Glutamatergic neuron (in vitro differentiated cells): ENCODE measurements around the gene GIT2. TPM values are rescaled to one million over a fixed set of nuclear protein-coding genes. Genes with fewer than 3 reads are reported as not detected.
"Not testable (repeated sequence)": the region's sequence is repeated elsewhere in the genome, so short reads cannot be mapped to it uniquely, and the experiment has no call there.

Source experiments
- DNase-seq: peaks from one replicate; pipeline ENCODE4 v3.0.0; 2022
- H3K27ac Mint-ChIP-seq: one replicate; pipeline ENCODE4 v1.8.0; 2020; ENCODE audit warnings: mild to moderate bottlenecking, mixed read lengths, inconsistent platforms; ENCODE audit not compliant: unreplicated experiment
- H3K27me3 Mint-ChIP-seq: one replicate; pipeline ENCODE4 v1.8.0; 2020; ENCODE audit warnings: mild to moderate bottlenecking, moderate library complexity, mixed read lengths, inconsistent platforms; ENCODE audit not compliant: unreplicated experiment
- H3K36me3 Mint-ChIP-seq: one replicate; pipeline ENCODE4 v1.8.0; 2020; ENCODE audit warnings: mild to moderate bottlenecking, mixed read lengths, inconsistent platforms; ENCODE audit not compliant: unreplicated experiment
- H3K4me1 Mint-ChIP-seq: one replicate; pipeline ENCODE4 v1.8.0; 2020; ENCODE audit warnings: mild to moderate bottlenecking, low read depth, mixed read lengths, inconsistent platforms; ENCODE audit not compliant: unreplicated experiment
- H3K4me3 Mint-ChIP-seq: one replicate; pipeline ENCODE4 v1.8.0; 2020; ENCODE audit warnings: mild to moderate bottlenecking, mixed read lengths, inconsistent platforms; ENCODE audit not compliant: unreplicated experiment
- H3K9me3 Mint-ChIP-seq: one replicate; pipeline ENCODE4 v1.8.0; 2020; ENCODE audit warnings: mild to moderate bottlenecking, moderate library complexity, mixed read lengths, inconsistent platforms; ENCODE audit not compliant: unreplicated experiment
- CTCF ChIP-seq: fragments of 200-600 bp; sonication (generic); IDR thresholded peaks from one replicate; pipeline ENCODE4 v1.5.0; 2021; ENCODE audit not compliant: partially characterized antibody, unreplicated experiment
- total RNA-seq: library from RNA; stranded (reverse); fragmentation: NEBNext Ultra II Directional; extraction: Animal tissue kit (Norgen Biotek cat#: 25700); gene quantifications from one replicate; pipeline ENCODE4 v1.2.1, GENCODE V29; 2021; ENCODE audit not compliant: unreplicated experiment

The GIT2 gene
- total RNA-seq, 1 donor from 2014 or later: 54.9 TPM

GRCh38 chr12:110012137-110012536 is 16.0 kb upstream of the GIT2 start:
- Mint-ChIP-seq H3K9me3 (no peaks in the 10 kb centered on the region), H3K4me3 (no peak overlapping the region), H3K4me1 (peaks cover 5% of the 10 kb centered on the region), H3K27ac (no peak overlapping the region), H3K27me3 (no peaks in the 10 kb centered on the region), H3K36me3 (no peaks in the 10 kb centered on the region)
- DNase-seq: no peak
- no peak for TF ChIP-seq CTCF

DNA sequence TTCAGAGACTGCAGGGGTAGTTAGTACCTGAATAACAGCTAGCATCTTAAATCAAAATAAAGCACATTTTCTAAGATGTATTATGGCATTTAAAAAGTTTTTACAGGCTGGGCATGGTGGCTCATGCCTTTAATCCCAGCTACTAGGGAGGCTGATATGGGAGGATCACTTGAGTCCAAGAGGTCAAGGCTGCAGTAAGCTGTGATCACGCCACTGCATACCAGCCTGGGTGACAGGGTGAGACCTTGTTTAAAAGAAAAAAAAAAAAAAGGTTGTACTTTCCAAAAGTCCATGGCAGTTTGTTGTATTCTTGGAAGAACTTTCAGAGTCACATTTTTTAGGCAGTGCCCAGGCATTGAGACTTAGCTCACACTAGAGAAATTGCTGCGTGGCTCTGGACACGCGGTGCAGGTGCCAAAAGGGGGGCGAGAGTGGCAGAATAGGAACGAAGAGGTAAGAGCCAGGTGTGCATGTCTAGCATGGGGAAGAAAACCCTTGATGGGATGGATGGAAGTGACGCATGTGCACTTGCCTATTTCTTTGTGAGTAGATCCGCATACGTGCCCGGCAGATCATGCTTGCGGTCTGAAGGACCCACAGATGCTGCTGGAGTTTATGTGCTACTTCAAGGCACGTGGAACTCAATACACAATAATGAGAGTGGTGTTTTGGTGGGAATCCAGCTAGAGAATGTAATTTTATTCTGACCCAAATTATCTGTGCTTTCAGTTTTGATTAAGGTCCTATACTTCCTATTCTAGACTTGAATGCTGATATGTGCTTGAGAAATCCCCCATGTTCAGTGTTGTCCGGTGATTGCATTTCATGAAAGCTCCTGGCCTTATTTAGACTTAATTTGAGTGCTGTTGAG is 14.9 kb upstream of the GIT2 start:
- Mint-ChIP-seq H3K27ac (no peak overlapping the region), H3K27me3 (no peaks in the 10 kb centered on the region), H3K4me3 (no peak overlapping the region), H3K36me3 (no peaks in the 10 kb centered on the region), H3K4me1 (peaks cover 4% of the 10 kb centered on the region), H3K9me3 (no peaks in the 10 kb centered on the region)
- TF ChIP-seq CTCF: no peak
- DNase-seq: no peak

DNA sequence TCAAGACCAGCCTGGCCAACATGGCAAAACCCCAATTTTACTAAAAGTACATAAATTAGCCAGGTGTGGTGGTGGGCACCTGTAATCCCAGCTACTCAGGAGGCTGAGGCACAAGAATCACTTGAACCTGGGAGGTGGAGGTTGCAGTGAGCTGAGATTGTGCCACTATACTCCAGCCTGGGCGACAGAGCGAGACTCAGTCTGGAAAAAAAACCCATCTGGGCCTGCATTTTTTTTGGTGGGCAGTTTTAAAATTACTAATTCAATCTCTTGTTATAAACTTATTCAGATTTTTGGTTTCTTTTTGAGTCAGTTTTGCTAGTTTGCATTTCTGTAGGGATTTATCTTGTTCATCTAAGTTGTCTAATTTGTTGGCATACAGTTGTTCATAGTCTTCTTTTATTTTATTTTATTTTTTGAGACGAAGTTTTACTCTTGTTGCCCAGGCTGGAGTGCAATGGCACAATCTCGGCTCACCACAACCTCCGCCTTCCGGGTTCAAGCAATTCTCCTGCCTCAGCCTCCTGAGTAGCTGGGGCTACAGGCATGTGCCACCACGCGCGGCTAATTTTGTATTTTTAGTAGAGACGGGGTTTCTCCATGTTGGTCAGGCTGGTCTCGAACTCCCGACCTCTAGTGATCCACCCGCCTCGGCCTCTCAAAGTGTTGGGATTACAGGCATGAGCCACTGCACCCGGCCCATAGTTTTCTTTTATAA is 12.7 kb upstream of the GIT2 start:
- not testable (repeated sequence) for H3K27me3 Mint-ChIP-seq, H3K4me1 Mint-ChIP-seq, H3K9me3 Mint-ChIP-seq, DNase-seq, H3K4me3 Mint-ChIP-seq, H3K27ac Mint-ChIP-seq, H3K36me3 Mint-ChIP-seq

- no peak for TF ChIP-seq CTCF
- Mint-ChIP-seq H3K36me3 (no peaks in the 10 kb centered on the region), H3K27me3 (peaks cover 1% of the 10 kb centered on the region), H3K4me1 (peaks cover 4% of the 10 kb centered on the region), H3K9me3 (peaks cover 1% of the 10 kb centered on the region), H3K27ac (no peak overlapping the region), H3K4me3 (no peak overlapping the region)
- no peak for DNase-seq
Measured at GRCh38 chr12:110007881-110008280, 11.7 kb upstream of the GIT2 start.

GRCh38 chr12:110006115-110006514 is 9.9 kb upstream of the GIT2 start:
- Mint-ChIP-seq H3K9me3 (peaks cover 1% of the 10 kb centered on the region), H3K27ac (no peak overlapping the region), H3K4me3 (no peak overlapping the region), H3K4me1 (peaks cover 3% of the 10 kb centered on the region), H3K27me3 (peaks cover 1% of the 10 kb centered on the region), H3K36me3 (no peaks in the 10 kb centered on the region)
- no peak for DNase-seq
- no peak for TF ChIP-seq CTCF
